Measurements from ENCODE around the gene SRGAP3. TPM values are rescaled to one million over a fixed set of nuclear protein-coding genes. Genes with fewer than 3 reads are reported as not detected.

Gene SRGAP3
- total and polyA plus RNA-seq, 10 of the 15 experiments (the other 5 are each of a cell fraction or from before 2014, with no cell fraction given): 0.32 to 1.7 (median 0.99) TPM

DNA sequence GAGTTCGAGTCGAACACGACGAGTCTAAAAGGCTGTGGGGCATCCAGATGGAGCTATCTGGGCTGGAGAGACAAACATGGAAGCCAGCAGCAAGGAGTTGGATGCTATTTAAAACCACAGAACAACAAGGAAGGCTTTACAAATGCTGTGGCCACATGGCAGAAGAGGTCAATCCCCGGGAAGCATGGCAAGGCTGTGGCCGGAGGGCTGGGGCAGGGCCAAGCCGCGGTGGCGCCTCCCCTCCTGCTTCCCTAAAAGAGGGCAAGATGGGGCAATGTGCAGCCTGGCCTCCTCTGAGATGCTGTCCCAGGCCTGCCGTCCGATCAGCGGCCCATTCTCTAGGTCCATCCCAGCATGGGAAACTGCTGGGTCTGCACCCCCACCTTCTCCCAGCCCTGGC, 139.1 kb downstream of the SRGAP3 start:
- Histone ChIP-seq H3K79me2 (ENCODE audit: control insufficient read depth, insufficient read depth, low read length) (no peaks in the 10 kb centered on the region), H3K9ac (ENCODE audit: control insufficient read depth, insufficient read depth, low read length) (no peak overlapping the region), H2AFZ (ENCODE audit: control insufficient read depth, low read depth, low read length) (no peak overlapping the region), H3K27me3 (replicated peaks in 1 of 2; ENCODE audit: control insufficient read depth in 2 of 2, insufficient read depth in 2 of 2, low read length in 1 of 2) (no peaks in the 10 kb centered on the region), H3K36me3 (ENCODE audit: control insufficient read depth in 2 of 2, insufficient read depth in 2 of 2, low read length in 1 of 2) (no peaks in the 10 kb centered on the region), H3K4me1 (ENCODE audit: control insufficient read depth, insufficient read depth, low read length) (no peaks in the 10 kb centered on the region), H3K4me2 (ENCODE audit: control insufficient read depth, insufficient read depth) (no peak overlapping the region), H4K20me1 (ENCODE audit: control insufficient read depth, insufficient read depth) (no peaks in the 10 kb centered on the region), H3K27ac (ENCODE audit: control insufficient read depth, insufficient read depth) (no peak overlapping the region), H3K4me3 (no peak overlapping the region), H3K9me3 (replicated peaks; ENCODE audit: control insufficient read depth, insufficient read depth, low read length) (no peaks in the 10 kb centered on the region; the same call in 2 of the 3 replicates)
- DNase-seq (ENCODE audit: low read depth, low spot score) (no peak), ATAC-seq (no peak), FAIRE-seq (no peak)
- BruUV-seq (replicated peaks): no TSS peak
- ChIA-PET SMC1A (ENCODE audit: uncharacterized antibody, unreplicated experiment) (no interaction called here), POLR2A (no interaction called here), RAD21 (ENCODE audit: unreplicated experiment) (no interaction called here), CTCF (no interaction called here)
- no peak for TF ChIP-seq SRF (IDR thresholded peaks at IDR 0.05; ENCODE audit: low read depth in 2 of 2, low read length in 2 of 2)
- no peak for TF ChIP-seq RCOR1 (conservative IDR thresholded peaks at IDR 0.05; ENCODE audit: low read depth, low read length)
- TF ChIP-seq PAX5 (IDR thresholded peaks at IDR 0.05; ENCODE audit: borderline replicate concordance, low read depth, low read length): no peak
- in situ Hi-C loops (cut with MboI): no loop called here
- 91% methylated on average over 12 of the region's 12 CpGs for WGBS (ENCODE audit: insufficient coverage, insufficient replicate concordance, low lambda C conversion rate, missing lambda C conversion rate)
- intact Hi-C loops (cut with micrococcal nuclease; ENCODE audit: unreplicated experiment): no loop called here

DNA sequence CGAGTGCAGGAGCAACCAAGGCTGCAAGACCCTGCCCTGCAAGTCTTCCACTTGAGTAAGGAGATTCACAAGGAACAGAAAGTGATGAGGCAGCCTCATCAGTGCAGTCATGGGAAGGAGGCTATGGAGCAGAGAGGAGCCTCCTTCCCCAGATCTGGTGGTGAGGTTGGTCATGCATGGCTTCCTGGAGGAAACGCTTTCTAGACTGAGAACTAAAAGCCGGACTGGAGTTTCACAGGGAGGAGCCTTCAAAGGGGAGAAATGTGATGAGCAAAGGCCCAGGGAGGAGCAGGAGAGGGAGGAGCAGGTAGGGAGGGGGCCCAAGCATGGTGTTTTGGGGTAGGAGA, 139.9 kb downstream of the SRGAP3 start:
- Histone ChIP-seq H4K20me1 (ENCODE audit: control insufficient read depth, insufficient read depth) (no peaks in the 10 kb centered on the region), H2AFZ (ENCODE audit: control insufficient read depth, low read depth, low read length) (no peak overlapping the region), H3K4me2 (ENCODE audit: control insufficient read depth, insufficient read depth) (no peak overlapping the region), H3K27ac (ENCODE audit: control insufficient read depth, insufficient read depth) (no peak overlapping the region), H3K9me3 (replicated peaks; ENCODE audit: control insufficient read depth, insufficient read depth, low read length) (no peaks in the 10 kb centered on the region; the same call in 2 of the 3 replicates), H3K9ac (ENCODE audit: control insufficient read depth, insufficient read depth, low read length) (no peak overlapping the region), H3K79me2 (ENCODE audit: control insufficient read depth, insufficient read depth, low read length) (no peaks in the 10 kb centered on the region), H3K4me1 (ENCODE audit: control insufficient read depth, insufficient read depth, low read length) (no peaks in the 10 kb centered on the region), H3K4me3 (no peak overlapping the region), H3K36me3 (ENCODE audit: control insufficient read depth in 2 of 2, insufficient read depth in 2 of 2, low read length in 1 of 2) (no peaks in the 10 kb centered on the region), H3K27me3 (replicated peaks in 1 of 2; ENCODE audit: control insufficient read depth in 2 of 2, insufficient read depth in 2 of 2, low read length in 1 of 2) (no peaks in the 10 kb centered on the region)
- ChIA-PET RAD21 (ENCODE audit: unreplicated experiment) (no interaction called here), POLR2A (no interaction called here), CTCF (interaction anchor here (1.1 kb wide), 1 partner anchor 15 kb away, joined by 3 read pairs; no protein-coding TSS in a partner anchor), SMC1A (ENCODE audit: uncharacterized antibody, unreplicated experiment) (no interaction called here)
- no peak for ATAC-seq
- no peak for DNase-seq (ENCODE audit: low read depth, low spot score)
- intact Hi-C loops (cut with micrococcal nuclease; ENCODE audit: unreplicated experiment): no loop called here
- no TSS peak for BruUV-seq (replicated peaks)
- no peak for FAIRE-seq
- WGBS (ENCODE audit: insufficient coverage, insufficient replicate concordance, low lambda C conversion rate, missing lambda C conversion rate): 15% methylated on average over 1 of the region's 3 CpGs
- TF ChIP-seq PAX5 (IDR thresholded peaks at IDR 0.05; ENCODE audit: borderline replicate concordance, low read depth, low read length): peak; percentile 28; the same call in 1 of the 2 replicates
- no peak for TF ChIP-seq ZNF687 (IDR thresholded peaks at IDR 0.05)
- in situ Hi-C loops (cut with MboI): no loop called here
